CD4-positive, alpha-beta memory T cell (primary cell): ENCODE results near the gene TENT5C. TPM values are rescaled to one million over a fixed set of nuclear protein-coding genes. Genes with fewer than 3 reads are reported as not detected.

ENCODE experiments used
- CTCF ChIA-PET: fragments of 350-600 bp; sonication (Branson Sonifier 250); formaldehyde crosslinking; loops from one replicate; lab custom pipeline; 2021; ENCODE audit warnings: inconsistent platforms; ENCODE audit not compliant: partially characterized antibody; lab: Charles Lee
- POLR2A ChIA-PET: fragments of 350-600 bp; sonication (Branson Sonifier 250); formaldehyde crosslinking; loops from one replicate; lab custom pipeline; 2021; ENCODE audit not compliant: partially characterized antibody; lab: Charles Lee
- DNase-seq, 5 donors: peaks; one replicate each; pipeline versions ENCODE4 v3.0.0 to v3.0.0-alpha.2; 2020 to 2022; ENCODE audit warnings: mixed read lengths in 1 of 5
- H3K27ac ChIP-seq: one replicate; pipeline ENCODE4 v1.7.0; 2013; ENCODE audit warnings: low read depth, low read length
- H3K27me3 ChIP-seq: 2 replicates; pipeline ENCODE4 v1.7.0; 2013; ENCODE audit warnings: mild to moderate bottlenecking, low read length, moderate library complexity; ENCODE audit not compliant: insufficient read depth
- H3K36me3 ChIP-seq: 2 replicates; pipeline ENCODE4 v1.7.0; 2013; ENCODE audit warnings: mild to moderate bottlenecking, low read length, moderate library complexity; ENCODE audit not compliant: insufficient read depth
- H3K4me1 ChIP-seq: 2 replicates; pipeline ENCODE4 v1.7.0; 2013; ENCODE audit warnings: mild to moderate bottlenecking, low read length, moderate library complexity; ENCODE audit not compliant: insufficient read depth
- H3K4me3 ChIP-seq, 2 donors: one replicate each; pipeline ENCODE4 v1.7.0; 2013; ENCODE audit warnings: low read length in 2 of 2, mild to moderate bottlenecking in 1 of 2
- H3K9me3 ChIP-seq, 2 donors: one replicate each; pipeline ENCODE4 v1.7.0; 2013; ENCODE audit warnings: low read length in 2 of 2, control low read depth in 1 of 2; ENCODE audit not compliant: control insufficient read depth in 1 of 2
- H3K27ac Mint-ChIP-seq, 7 donors: one replicate each; pipeline ENCODE4 v1.8.0; 2020 to 2021; ENCODE audit warnings: mixed read lengths in 7 of 7, mild to moderate bottlenecking in 6 of 7, inconsistent platforms in 3 of 7, moderate library complexity in 3 of 7
- H3K27me3 Mint-ChIP-seq, 2 donors: one replicate each; pipeline ENCODE4 v1.8.0; 2020 to 2021; ENCODE audit warnings: mixed read lengths in 2 of 2
- H3K36me3 Mint-ChIP-seq, 2 donors: one replicate each; pipeline ENCODE4 v1.8.0; 2020 to 2021; ENCODE audit warnings: mixed read lengths in 2 of 2, inconsistent platforms in 1 of 2, mild to moderate bottlenecking in 1 of 2
- H3K4me1 Mint-ChIP-seq, 4 donors: one replicate each; pipeline ENCODE4 v1.8.0; 2020 to 2021; ENCODE audit warnings: mixed read lengths in 4 of 4, mild to moderate bottlenecking in 1 of 4
- H3K4me3 Mint-ChIP-seq, 8 donors: one replicate each; pipeline ENCODE4 v1.8.0; 2020 to 2021; ENCODE audit warnings: mixed read lengths in 8 of 8, mild to moderate bottlenecking in 7 of 8, moderate library complexity in 6 of 8, inconsistent platforms in 3 of 8
- H3K9me3 Mint-ChIP-seq, 8 donors: one replicate each; pipeline ENCODE4 v1.8.0; 2020 to 2021; ENCODE audit warnings: mixed read lengths in 8 of 8, mild to moderate bottlenecking in 5 of 8, inconsistent platforms in 3 of 8, moderate library complexity in 1 of 8
- intact Hi-C: fragments of 100-400 bp; cut with micrococcal nuclease; formaldehyde crosslinking; loops from one replicate; pipeline ENCODE4 v1.15.1; 2023
- polyA plus RNA-seq, 2 donors: library from polyadenylated mRNA; unstranded; fragments of 300-500 nt; fragmentation: Illumina TruSeq; gene quantifications; one replicate each; pipeline ENCODE4 v1.2.3, GENCODE V29; 2021
- total RNA-seq, 2 experiments: library from RNA; stranded (reverse); gene quantifications; one replicate each; pipeline ENCODE4 v1.2.3, GENCODE V29; 2021

The TENT5C gene
- total and polyA plus RNA-seq, 4 experiments from 2014 or later = 5.3 to 43.0 (median 14.4) TPM

- Mint-ChIP-seq H3K36me3 (no peaks in the 10 kb centered on the region), H3K27ac (peak overlapping the region in 5 of 7 donors; percentile 1 to 86 (median 60)), H3K9me3 (no peaks in the 10 kb centered on the region), H3K4me1 (peaks cover 13 to 36% (median 22%) of the 10 kb centered on the region in 4 donors), H3K27me3 (no peaks in the 10 kb centered on the region), H3K4me3 (peak overlapping the region in 7 of 8 donors; percentile 22 to 78 (median 52))
- Histone ChIP-seq H3K4me3 (no peak overlapping the region), H3K4me1 (peaks cover 26% of the 10 kb centered on the region), H3K27me3 (no peaks in the 10 kb centered on the region), H3K9me3 (no peaks in the 10 kb centered on the region), H3K36me3 (no peaks in the 10 kb centered on the region), H3K27ac (no peak overlapping the region)
- POLR2A ChIA-PET = interaction anchor here (0.9 to 2.4 kb wide), 2 partner anchors 34 to 82 kb away, joined by 4 to 7 read pairs; partner anchors contain the start of gene TENT5C
- peak in 4 of 5 donors; percentile 19 to 26 (median 20) for DNase-seq
- CTCF ChIA-PET = interaction anchor here (2.3 to 3.5 kb wide), 2 partner anchors 37 to 102 kb away, joined by 9 to 15 read pairs; no protein-coding TSS in a partner anchor
- intact Hi-C loops = no loop called here
Observed at GRCh38 chr1:117572546-117572945, 33.3 kb upstream of the TENT5C start.

DNA sequence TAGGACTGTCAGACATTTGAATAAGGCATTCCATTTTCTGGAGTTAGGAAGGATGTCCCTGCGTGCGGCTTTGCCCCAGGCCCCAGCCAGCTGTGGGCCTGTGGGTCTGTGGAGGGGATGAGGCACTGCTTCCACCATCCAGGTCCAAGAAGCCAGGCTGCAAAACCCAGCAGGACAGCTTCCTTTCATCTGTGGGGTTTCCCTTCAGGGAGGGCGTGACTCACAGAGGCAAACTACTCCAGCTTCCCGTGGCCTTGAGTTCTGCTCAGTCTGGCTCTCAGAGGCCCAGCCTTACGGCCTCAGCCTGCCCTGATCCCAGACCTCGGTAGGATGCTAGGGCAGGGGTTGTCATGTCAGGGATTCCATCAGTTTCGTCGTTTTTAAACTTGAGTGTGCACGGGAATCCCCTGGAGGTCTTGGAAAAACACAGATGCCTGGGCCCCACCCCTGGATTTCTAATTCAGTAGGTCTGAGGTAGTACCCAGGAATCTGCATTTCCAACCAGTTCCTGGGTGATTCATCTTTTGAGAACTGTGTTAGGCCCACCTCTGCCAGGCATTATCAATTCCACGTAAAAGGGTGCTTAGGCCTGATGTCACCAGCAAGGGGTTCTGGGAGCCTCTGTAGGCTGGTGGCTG, 32.3 kb upstream of the TENT5C start:
- Mint-ChIP-seq H3K27me3 (no peaks in the 10 kb centered on the region), H3K4me3 (no peak overlapping the region), H3K4me1 (peaks cover 13 to 36% (median 22%) of the 10 kb centered on the region in 4 donors), H3K27ac (peak overlapping the region in 1 of 7 donors; percentile 76), H3K36me3 (no peaks in the 10 kb centered on the region), H3K9me3 (no peaks in the 10 kb centered on the region)
- ChIA-PET POLR2A (interaction anchor here (0.9 to 2.4 kb wide), 3 partner anchors 33 to 81 kb away, joined by 3 to 7 read pairs (median 4); partner anchors contain the start of gene TENT5C), CTCF (interaction anchor here (1.7 to 3.5 kb wide), 4 partner anchors 12 to 101 kb away, joined by 3 to 15 read pairs (median 8); no protein-coding TSS in a partner anchor)
- no peaks in the 10 kb centered on the region for H3K36me3 ChIP-seq
- intact Hi-C loops = no loop called here
- H3K27me3 ChIP-seq = no peaks in the 10 kb centered on the region
- DNase-seq = no peak
- no peak overlapping the region for H3K4me3 ChIP-seq
- H3K9me3 ChIP-seq = no peaks in the 10 kb centered on the region
- H3K4me1 ChIP-seq = peaks cover 26% of the 10 kb centered on the region
- no peak overlapping the region for H3K27ac ChIP-seq

GRCh38 chr1:117574161-117574835, 31.6 kb upstream of the TENT5C start:
- CTCF ChIA-PET = interaction anchor here (0.7 to 2.3 kb wide), 4 partner anchors 11 to 100 kb away, joined by 3 to 9 read pairs (median 5); no protein-coding TSS in a partner anchor
- no peak overlapping the region for H3K4me3 Mint-ChIP-seq
- POLR2A ChIA-PET = interaction anchor here (2.4 kb wide), 1 partner anchor 32 kb away, joined by 7 read pairs; the partner anchor contains the start of gene TENT5C

GRCh38 chr1:117575586-117576225, 30.1 kb upstream of the TENT5C start:
- Mint-ChIP-seq H3K36me3 (no peaks in the 10 kb centered on the region), H3K27ac (peak overlapping the region in 2 of 7 donors; percentile 42 to 60), H3K9me3 (no peaks in the 10 kb centered on the region), H3K4me1 (peaks cover 11 to 33% (median 20%) of the 10 kb centered on the region in 4 donors), H3K27me3 (no peaks in the 10 kb centered on the region), H3K4me3 (no peak overlapping the region)
- intact Hi-C loops = no loop called here
- no peak for DNase-seq
- Histone ChIP-seq H3K4me1 (peaks cover 26% of the 10 kb centered on the region), H3K27ac (no peak overlapping the region), H3K9me3 (no peaks in the 10 kb centered on the region), H3K4me3 (no peak overlapping the region), H3K36me3 (no peaks in the 10 kb centered on the region), H3K27me3 (no peaks in the 10 kb centered on the region)
- POLR2A ChIA-PET = no interaction called here
- CTCF ChIA-PET = interaction anchor here (0.6 kb wide), 1 partner anchor 851 kb away, joined by 3 read pairs; no protein-coding TSS in a partner anchor

More at GRCh38 chr1:117574161-117574835, 31.6 kb upstream of the TENT5C start:
- Mint-ChIP-seq H3K27me3 (no peaks in the 10 kb centered on the region), H3K36me3 (no peaks in the 10 kb centered on the region), H3K9me3 (no peaks in the 10 kb centered on the region), H3K4me1 (peaks cover 13 to 36% (median 22%) of the 10 kb centered on the region in 4 donors), H3K27ac (peak overlapping the region in 1 of 7 donors; percentile 57)
- Histone ChIP-seq H3K27ac (no peak overlapping the region), H3K36me3 (no peaks in the 10 kb centered on the region), H3K4me3 (no peak overlapping the region), H3K9me3 (no peaks in the 10 kb centered on the region), H3K27me3 (no peaks in the 10 kb centered on the region), H3K4me1 (peaks cover 26% of the 10 kb centered on the region)
- no peak for DNase-seq
- intact Hi-C loops = no loop called here

GRCh38 chr1:117576236-117576635, 29.6 kb upstream of the TENT5C start:
- ChIA-PET CTCF (no interaction called here), POLR2A (no interaction called here)
- no peaks in the 10 kb centered on the region for H3K36me3 ChIP-seq
- Mint-ChIP-seq H3K27ac (peak overlapping the region in 1 of 7 donors; percentile 60), H3K4me1 (peaks cover 11 to 32% (median 20%) of the 10 kb centered on the region in 4 donors), H3K27me3 (no peaks in the 10 kb centered on the region), H3K4me3 (no peak overlapping the region), H3K9me3 (no peaks in the 10 kb centered on the region), H3K36me3 (no peaks in the 10 kb centered on the region)
- no peaks in the 10 kb centered on the region for H3K27me3 ChIP-seq
- H3K4me3 ChIP-seq = no peak overlapping the region
- H3K27ac ChIP-seq = no peak overlapping the region
- no peak for DNase-seq
- intact Hi-C loops = no loop called here
- no peaks in the 10 kb centered on the region for H3K9me3 ChIP-seq
- peaks cover 25% of the 10 kb centered on the region for H3K4me1 ChIP-seq

- no peaks in the 10 kb centered on the region for H3K27me3 Mint-ChIP-seq
- Histone ChIP-seq H3K27me3 (no peaks in the 10 kb centered on the region), H3K9me3 (no peaks in the 10 kb centered on the region), H3K4me1 (peaks cover 16% of the 10 kb centered on the region), H3K4me3 (no peak overlapping the region), H3K36me3 (no peaks in the 10 kb centered on the region), H3K27ac (no peak overlapping the region)
- H3K4me1 Mint-ChIP-seq = peaks cover 5 to 21% (median 9%) of the 10 kb centered on the region in 4 donors
- DNase-seq = no peak
- CTCF ChIA-PET = interaction anchor here (1.4 kb wide), 1 partner anchor 43 kb away, joined by 5 read pairs; no protein-coding TSS in a partner anchor
- no peaks in the 10 kb centered on the region for H3K9me3 Mint-ChIP-seq
- no peak overlapping the region for H3K4me3 Mint-ChIP-seq
- H3K27ac Mint-ChIP-seq = peak overlapping the region in 2 of 7 donors; percentile 27 to 36
- POLR2A ChIA-PET = interaction anchor here (0.8 to 1.4 kb wide), 2 partner anchors 30 to 82 kb away, joined by 3 to 5 read pairs; no protein-coding TSS in a partner anchor
- intact Hi-C loops = no loop called here
- no peaks in the 10 kb centered on the region for H3K36me3 Mint-ChIP-seq
Observed at GRCh38 chr1:117577191-117577885, 28.5 kb upstream of the TENT5C start.
